RKO (cell line): ENCODE measurements around the gene SGPP1.
"Not testable (repeated sequence)": the region's sequence is repeated elsewhere in the genome, so short reads cannot be mapped to it uniquely, and the experiment has no call there.

Source experiments
- DNase-seq: peaks from one replicate; pipeline ENCODE4 v3.0.0-alpha.2; 2016; ENCODE audit warnings: low spot score

The SGPP1 gene

DNA sequence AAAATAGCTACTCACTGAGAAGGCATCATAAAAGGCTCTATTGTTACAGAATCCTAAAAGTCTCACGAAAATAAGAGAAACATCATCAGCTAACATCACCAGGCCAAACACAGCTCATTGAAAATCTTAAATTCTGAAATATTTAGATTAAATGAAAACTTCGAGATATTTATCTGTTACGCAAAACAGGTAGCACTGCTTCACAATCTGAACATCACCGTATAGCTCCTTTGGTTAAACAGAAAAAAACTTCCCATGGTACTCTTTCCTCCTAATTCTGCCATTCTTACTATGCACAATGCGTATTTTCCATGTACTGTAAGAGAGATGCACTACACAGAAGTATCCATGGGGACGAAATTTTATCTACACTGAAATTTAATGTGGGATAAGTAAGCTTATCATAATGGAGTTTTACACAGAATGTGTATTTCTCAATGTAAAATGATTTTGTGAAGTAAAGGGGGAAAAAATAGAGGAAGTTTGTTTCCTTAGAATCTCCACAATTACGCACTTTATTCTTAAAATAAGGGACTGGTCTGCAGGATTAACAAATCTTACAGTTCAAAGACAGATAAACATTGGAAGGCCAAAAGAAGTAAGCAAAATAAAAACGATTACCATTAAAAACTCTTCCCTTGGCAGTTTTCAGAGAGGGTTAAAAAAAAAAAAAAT lies 1.9 kb downstream of the SGPP1 start:
- peak; percentile 55 for DNase-seq

DNA sequence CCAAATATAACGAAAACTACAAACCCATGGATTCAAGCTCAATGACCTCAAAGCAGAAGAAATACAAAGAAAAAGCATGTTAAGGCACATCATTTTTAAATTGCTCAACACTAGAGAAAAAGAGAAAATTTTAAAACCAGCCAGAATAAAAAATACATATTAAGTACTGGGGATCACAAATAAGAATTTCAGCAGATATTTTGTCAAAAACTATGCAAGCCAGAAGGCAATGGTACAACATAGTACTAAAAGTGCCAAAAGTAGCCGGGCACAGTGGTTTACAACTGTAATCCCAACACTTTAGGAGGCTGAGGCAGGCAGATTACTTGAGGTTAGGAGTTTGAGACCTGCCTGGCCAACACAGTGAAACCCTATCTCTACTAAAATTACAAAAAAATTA lies 10.2 kb downstream of the SGPP1 start:
- DNase-seq = peak; percentile 66

DNA sequence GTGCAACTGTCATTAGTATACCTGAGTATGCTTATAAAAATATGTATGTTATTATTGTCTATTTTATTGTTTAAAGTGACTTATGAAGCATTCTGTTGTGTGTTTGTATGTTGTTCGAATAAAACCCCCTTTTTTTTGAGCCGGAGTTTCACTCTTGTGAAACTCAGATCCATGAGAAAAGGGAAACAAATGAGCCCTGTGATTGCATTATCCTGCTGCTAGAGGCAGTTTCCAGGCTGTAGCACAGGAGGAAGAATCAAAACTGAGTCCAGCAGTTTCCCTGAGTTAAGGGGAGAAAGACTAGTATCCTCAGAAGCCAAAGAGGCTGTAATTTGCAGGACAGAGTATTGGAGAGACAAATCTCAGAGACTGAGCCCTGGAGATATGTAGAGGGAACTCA lies 12.5 kb downstream of the SGPP1 start:
- DNase-seq = no peak

DNA sequence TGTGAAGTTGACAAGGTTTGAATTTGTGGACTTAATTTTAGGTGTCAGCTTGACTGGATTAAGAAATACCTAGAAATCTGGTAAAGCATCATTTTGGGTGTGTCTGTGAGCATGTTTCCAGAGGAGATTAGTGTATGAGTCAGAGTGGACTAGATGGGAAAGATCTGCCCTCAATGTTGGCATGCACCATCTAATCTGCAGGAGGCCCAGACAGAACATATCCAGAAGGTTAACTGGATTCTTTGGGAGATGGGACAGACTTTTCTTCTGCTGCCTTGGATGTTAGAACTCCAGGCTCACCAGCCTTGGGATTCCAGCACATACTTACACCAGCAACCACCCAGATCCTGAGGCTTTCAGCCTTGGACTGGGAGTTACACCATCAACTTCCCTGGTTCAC lies 14.1 kb downstream of the SGPP1 start:
- no peak for DNase-seq

DNA sequence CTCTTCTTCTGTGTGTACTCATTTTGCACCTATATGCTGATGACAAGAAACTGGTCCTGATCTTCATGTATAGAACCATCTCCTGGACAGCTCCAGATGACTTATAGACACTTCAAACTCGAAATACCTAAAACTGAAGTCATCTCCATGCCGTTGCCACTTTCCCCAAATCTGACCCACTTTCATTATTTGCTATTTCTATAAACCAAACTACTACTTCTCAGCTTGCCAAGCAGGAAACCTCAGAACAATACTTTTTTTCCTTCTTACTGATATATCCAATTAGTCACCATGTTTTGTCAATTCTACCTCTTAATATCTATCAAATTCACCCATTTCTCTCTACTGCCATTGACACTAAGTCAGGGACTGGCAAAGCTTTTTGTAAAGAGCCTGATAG lies 14.8 kb downstream of the SGPP1 start:
- no peak for DNase-seq

GRCh38 chr14:63712123-63712522 lies 15.7 kb downstream of the SGPP1 start:
- DNase-seq = no peak

- no peak for DNase-seq
Observed at GRCh38 chr14:63710497-63710896, 17.4 kb downstream of the SGPP1 start.

DNA sequence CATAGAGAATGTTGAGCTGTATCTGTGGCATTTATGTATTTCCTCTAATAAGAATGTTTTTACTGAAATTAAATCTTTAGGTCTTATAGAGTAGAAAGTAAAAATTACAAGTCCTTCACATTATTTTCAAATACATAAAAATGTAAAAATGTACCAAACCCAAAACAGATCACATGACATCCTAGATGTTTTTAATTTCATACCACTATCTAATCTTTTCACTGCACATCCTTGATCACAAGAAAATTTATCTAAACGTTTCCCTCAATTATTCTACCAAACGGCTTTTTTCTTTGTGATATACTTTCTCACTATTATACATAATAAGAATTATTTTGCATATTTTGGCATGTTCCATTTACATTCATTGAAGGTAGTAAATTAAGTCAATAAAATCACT lies 18.3 kb downstream of the SGPP1 start:
- no peak for DNase-seq

DNA sequence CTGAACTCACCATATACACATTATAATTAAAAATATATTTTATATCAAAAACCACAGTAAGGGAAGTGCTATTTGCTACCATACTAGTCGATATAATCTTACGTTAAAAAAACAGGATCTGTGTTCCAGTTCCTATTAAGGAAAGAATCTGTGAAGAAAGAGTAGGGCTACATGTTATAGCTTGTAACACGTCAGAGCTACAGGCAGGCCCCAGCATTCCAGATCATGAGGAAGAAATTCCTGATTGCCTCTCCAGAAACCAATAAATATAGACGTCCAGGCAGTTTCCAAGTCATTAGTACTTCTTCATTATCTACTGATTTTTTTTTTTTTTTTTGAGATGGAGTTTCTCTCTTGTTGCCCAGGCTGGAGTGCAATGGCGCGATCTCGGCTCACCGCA lies 20.6 kb downstream of the SGPP1 start:
- DNase-seq = no peak

- DNase-seq = no peak
Observed at GRCh38 chr14:63705561-63706070, 22.2 kb downstream of the SGPP1 start.

- DNase-seq = not testable (repeated sequence)
Observed at GRCh38 chr14:63702530-63702929, 25.3 kb downstream of the SGPP1 start.

DNA sequence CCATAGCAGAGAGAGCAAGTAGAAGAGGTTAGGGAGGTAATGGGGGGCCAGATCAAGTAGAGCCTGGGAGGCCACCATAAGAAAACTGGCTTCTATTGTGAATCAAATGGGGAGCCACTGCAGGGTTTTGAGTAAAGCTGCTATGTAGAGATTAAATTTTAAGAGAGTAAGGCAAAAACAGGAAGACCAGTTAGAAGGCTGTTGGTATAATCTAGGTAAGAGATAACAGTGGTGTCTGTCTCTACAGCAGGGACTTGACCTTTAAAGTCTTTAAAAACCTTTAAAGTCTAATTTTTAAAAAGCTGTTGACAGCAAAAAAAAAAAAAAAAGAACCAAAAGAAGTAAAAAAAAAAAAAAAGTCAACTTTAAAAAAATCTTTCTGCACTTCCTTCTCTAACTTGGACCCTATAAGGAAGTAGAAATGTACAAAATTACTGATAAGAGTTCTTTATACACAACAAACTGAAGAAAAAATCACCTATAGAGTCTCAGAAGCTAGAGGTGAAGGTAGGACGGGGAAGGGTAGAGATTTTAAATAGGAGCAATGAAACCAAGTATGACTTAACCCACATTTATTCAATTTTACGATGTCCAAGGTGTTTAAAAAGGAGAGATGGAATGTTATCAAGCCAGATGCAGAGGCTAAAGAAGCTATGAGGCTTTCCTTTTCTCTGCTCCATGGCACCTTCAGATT lies 26.1 kb downstream of the SGPP1 start:
- no peak for DNase-seq

- DNase-seq = no peak
Observed at GRCh38 chr14:63692310-63693020, 35.4 kb downstream of the SGPP1 start.

- no peak for DNase-seq
Observed at GRCh38 chr14:63689132-63689531, 38.7 kb downstream of the SGPP1 start.

DNA sequence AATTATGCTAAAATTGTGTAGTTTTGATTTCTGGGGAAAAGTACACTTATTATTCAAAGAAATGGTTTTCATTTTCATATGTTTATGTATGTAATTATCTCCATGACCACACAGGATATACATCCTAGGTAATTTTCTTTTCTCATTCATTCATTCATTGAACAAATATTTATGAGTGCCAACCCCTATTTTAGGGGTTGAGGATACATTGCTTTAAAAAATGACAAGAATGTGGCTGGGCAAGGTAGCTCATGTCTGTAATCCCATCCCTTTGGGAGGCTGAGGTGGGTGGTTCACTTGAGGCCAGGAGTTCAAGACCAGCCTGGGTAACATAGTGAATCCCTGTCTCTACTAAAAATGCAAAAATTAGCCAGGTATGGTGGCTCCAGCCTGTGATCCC lies 40.9 kb downstream of the SGPP1 start:
- DNase-seq = no peak

GRCh38 chr14:63685401-63685800 lies 42.5 kb downstream of the SGPP1 start:
- DNase-seq = no peak

- DNase-seq = no peak
Observed at GRCh38 chr14:63682727-63683593, 44.9 kb downstream of the SGPP1 start.

GRCh38 chr14:63678536-63678935 lies 49.3 kb downstream of the SGPP1 start:
- DNase-seq = no peak

- DNase-seq = no peak
Observed at GRCh38 chr14:63677891-63678379, 49.9 kb downstream of the SGPP1 start.

DNA sequence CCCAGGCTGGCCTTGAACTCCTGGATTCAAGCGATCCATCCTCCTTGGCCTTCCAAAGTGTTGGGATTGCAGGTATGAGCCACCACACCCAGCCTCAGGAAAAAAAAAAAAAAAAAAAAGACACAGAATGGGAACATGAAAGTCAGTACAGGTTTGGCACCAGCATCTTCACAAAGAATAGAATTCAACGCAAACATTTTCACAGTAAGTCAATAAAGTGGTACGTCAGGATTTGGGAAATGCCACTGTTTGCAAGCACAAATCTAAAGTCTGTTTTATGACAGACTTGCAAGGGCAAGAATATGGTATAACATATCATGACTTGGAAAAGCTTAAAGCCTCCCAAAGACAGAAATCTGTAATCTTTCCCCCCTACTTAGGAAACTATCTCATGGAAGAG lies 51.2 kb downstream of the SGPP1 start:
- no peak for DNase-seq

DNA sequence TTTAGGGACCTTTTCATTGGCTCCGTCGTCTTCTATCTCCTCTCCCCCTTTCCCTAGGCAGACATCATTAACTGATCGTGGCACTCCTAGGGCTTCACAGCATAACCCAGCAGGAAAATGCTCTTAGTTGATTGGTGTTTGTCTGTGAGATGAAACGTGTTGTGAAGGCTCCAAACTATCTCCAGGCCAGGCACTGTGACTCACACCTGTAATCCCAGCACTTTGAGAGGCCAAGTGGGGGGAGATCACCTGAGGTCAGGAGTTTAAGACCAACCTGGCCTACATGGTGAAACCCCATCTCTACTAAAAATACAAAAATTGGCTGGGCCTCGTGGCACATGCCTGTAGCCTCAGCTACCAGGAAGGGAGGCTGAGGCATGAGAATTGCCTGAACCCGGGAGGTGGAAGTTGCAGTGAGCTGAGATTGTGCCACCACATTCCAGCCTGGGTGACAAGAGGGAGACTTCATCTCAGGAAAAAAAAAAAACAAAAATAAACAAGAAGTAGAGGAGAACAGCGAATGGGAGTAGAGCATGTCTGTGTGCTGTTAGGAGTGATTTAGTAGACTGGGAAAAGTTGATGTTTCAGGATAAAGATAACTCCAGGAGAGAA lies 53.9 kb downstream of the SGPP1 start:
- no peak for DNase-seq

DNA sequence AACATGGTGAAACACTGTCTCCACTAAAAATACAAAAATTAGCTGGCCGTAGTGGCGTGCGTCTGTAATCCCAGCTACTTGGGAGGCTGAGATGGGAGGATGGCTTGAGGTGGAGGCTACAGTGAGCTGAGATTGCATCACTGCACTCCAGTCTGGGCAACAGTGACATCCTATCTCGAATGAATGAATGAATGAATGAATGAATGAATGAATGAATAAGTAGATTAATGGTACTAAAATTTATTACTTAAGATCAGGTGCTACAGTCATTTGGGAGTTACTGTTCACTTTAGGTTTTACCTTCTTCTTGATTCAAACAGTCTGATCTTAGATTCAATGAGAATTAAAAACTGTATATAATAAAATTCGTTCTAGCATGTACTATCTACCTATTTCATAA lies 54.6 kb downstream of the SGPP1 start:
- DNase-seq = no peak
